Cardiac muscle cell (in vitro differentiated cells and primary cell): Measurements from ENCODE around the gene TTLL5. TPM values are rescaled to one million over a fixed set of nuclear protein-coding genes. Genes with fewer than 3 reads are reported as not detected.

ENCODE experiments used
- DNase-seq, 2 donors: peaks; one replicate each; pipeline versions ENCODE4 v3.0.0 to v3.0.0-alpha.2; 2010 to 2017; ENCODE audit warnings: low read depth in 1 of 2, low spot score in 1 of 2
- H3K27ac ChIP-seq: fragments of 200-600 bp; sonication (generic); 2 replicates; pipeline ENCODE4 v1.5.1; 2016
- H3K27me3 ChIP-seq: fragments of 200-600 bp; sonication (generic); 2 replicates; pipeline ENCODE4 v1.6.0; 2016; ENCODE audit warnings: control low read depth
- H3K36me3 ChIP-seq: fragments of 200-600 bp; sonication (generic); 2 replicates; pipeline ENCODE4 v1.5.1; 2016; ENCODE audit warnings: control low read depth
- H3K4me1 ChIP-seq: fragments of 200-600 bp; sonication (generic); 2 replicates; pipeline ENCODE4 v1.8.1; 2017; ENCODE audit warnings: low read depth, mild to moderate bottlenecking, mixed run types
- H3K4me3 ChIP-seq: fragments of 200-600 bp; sonication (generic); 2 replicates; pipeline ENCODE4 v1.5.1; 2016; ENCODE audit warnings: mild to moderate bottlenecking
- H3K9me3 ChIP-seq: fragments of 200-600 bp; sonication (generic); 2 replicates; pipeline ENCODE4 v1.5.1; 2017; ENCODE audit warnings: low read depth, mild to moderate bottlenecking, control low read depth
- CTCF ChIP-seq: IDR thresholded peaks from 2 replicates; pipeline ENCODE4 v1.5.1; 2012; ENCODE audit warnings: low read depth, mild to moderate bottlenecking, low read length
- polyA plus RNA-seq: library from polyadenylated mRNA; unstranded; fragments of >200 nt; fragmentation: Nextera tagmentation; extraction: Ambion mirVana; gene quantifications from 2 replicates; pipeline ENCODE4 v1.2.1, GENCODE V29; 2016
- total RNA-seq: library from RNA; depleted of rRNA; stranded (reverse); fragments of >200 nt; gene quantifications from 2 replicates; pipeline ENCODE4 v1.2.3, GENCODE V29; 2016

TTLL5 gene
- total and polyA plus RNA-seq, 2 experiments from 2014 or later, result 24.1 to 28.4 TPM

- Histone ChIP-seq H3K9me3 (no peaks in the 10 kb centered on the region), H3K27ac (no peak overlapping the region), H3K4me1 (peaks cover 6% of the 10 kb centered on the region), H3K36me3 (peaks cover 3% of the 10 kb centered on the region), H3K27me3 (no peaks in the 10 kb centered on the region), H3K4me3 (no peak overlapping the region)
- no peak for TF ChIP-seq CTCF
- no peak for DNase-seq
Measured at GRCh38 chr14:75987201-75987970, 326.3 kb downstream of the TTLL5 start.

DNA sequence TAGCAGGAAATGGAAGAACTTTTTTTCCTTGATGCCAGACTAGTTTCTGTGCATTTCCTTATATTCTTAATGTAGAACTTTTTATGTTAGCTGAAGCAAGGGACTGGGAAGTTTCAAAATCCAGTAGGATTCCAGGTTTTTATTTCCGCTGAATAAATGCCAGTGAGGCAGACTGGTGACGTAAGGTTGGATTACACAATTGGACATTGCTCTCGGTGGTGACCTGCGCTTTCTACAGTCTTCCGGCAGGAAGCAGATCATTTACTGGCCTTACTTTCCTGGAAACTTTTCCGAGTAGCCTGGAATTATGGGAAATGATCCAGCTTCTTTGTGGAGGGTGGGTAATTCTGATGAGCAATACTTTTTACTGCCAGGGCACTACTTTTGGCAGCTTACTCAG lies 328.1 kb downstream of the TTLL5 start:
- Histone ChIP-seq H3K27ac (no peak overlapping the region), H3K4me1 (peaks cover 6% of the 10 kb centered on the region), H3K9me3 (no peaks in the 10 kb centered on the region), H3K4me3 (no peak overlapping the region), H3K27me3 (no peaks in the 10 kb centered on the region), H3K36me3 (peaks cover 5% of the 10 kb centered on the region)
- no peak for TF ChIP-seq CTCF
- DNase-seq, result peak in 1 of 2 donors; percentile 97

DNA sequence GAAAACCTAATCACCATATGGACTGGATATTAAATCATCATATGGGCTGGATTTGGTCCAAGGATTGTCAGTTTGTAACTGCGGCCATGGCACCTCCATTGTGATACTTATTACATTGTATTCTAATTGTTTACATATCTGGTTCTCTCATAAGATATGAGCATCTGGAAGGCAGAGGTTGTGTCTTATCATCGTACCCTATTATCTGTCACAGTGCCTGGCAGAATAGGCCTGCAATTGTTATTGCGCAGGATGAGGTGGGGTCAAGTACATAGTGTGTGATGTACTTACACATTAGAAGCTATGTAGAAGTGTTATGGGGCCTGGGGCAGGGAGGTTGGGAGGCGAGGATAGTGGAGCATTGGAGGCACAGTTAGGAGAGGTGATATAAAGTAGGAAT lies 329.3 kb downstream of the TTLL5 start:
- no peak for DNase-seq
- Histone ChIP-seq H3K36me3 (peaks cover 5% of the 10 kb centered on the region), H3K4me3 (no peak overlapping the region), H3K4me1 (peaks cover 6% of the 10 kb centered on the region), H3K9me3 (no peaks in the 10 kb centered on the region), H3K27me3 (no peaks in the 10 kb centered on the region), H3K27ac (no peak overlapping the region)
- TF ChIP-seq CTCF, result no peak

DNA sequence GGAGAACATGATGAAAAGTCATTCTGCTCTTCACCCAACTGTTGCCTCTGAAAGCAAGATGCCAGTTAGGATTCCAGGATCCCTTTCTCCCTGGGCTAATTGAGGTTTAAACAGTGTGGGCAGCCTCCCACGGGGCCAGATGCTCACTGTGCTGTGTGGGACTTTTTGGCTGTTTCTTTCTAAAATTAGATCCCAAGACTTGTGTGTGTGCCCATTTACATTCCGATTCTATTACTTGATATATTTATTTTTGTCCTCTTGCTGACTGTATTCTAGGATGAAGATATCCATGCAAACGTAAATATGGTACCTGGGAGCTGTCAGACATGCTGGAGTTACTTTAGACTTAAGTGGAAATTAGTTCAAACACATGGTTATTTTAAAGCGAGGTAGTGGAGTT lies 330.7 kb downstream of the TTLL5 start:
- no peak for DNase-seq
- Histone ChIP-seq H3K27ac (no peak overlapping the region), H3K4me1 (peaks cover under 1% of the 10 kb centered on the region), H3K4me3 (no peak overlapping the region), H3K27me3 (no peaks in the 10 kb centered on the region), H3K36me3 (peaks cover 6% of the 10 kb centered on the region), H3K9me3 (no peaks in the 10 kb centered on the region)
- no peak for TF ChIP-seq CTCF

GRCh38 chr14:75993567-75994041 lies 332.6 kb downstream of the TTLL5 start:
- Histone ChIP-seq H3K4me3 (no peak overlapping the region), H3K27ac (no peak overlapping the region), H3K36me3 (peaks cover 8% of the 10 kb centered on the region), H3K27me3 (no peaks in the 10 kb centered on the region), H3K9me3 (no peaks in the 10 kb centered on the region), H3K4me1 (no peaks in the 10 kb centered on the region)
- TF ChIP-seq CTCF, result no peak
- no peak for DNase-seq
